GM12891 (cell line): ENCODE results near the gene SIDT2.

ENCODE experiments used
- DNase-seq: peaks from one replicate; pipeline ENCODE4 v3.0.0; 2011; ENCODE audit warnings: low spot score; ENCODE audit not compliant: insufficient read length
- FAIRE-seq: peaks from 2 replicates; lab custom pipeline; 2011; peaks lifted over from hg19 to GRCh38; lab: Jason Lieb, UNC
- PAX5 ChIP-seq: IDR thresholded peaks from 2 replicates; pipeline ENCODE4 v1.6.1; 2011; ENCODE audit warnings: low read length, moderate library complexity, mild to moderate bottlenecking; ENCODE audit not compliant: insufficient read depth, severe bottlenecking
- POLR2A ChIP-seq: IDR thresholded peaks from 2 replicates; pipeline ENCODE4 v1.6.1; 2011; ENCODE audit warnings: low read depth, low read length, control low read depth
- POLR2AphosphoS5 ChIP-seq: IDR thresholded peaks from 2 replicates; pipeline ENCODE4 v1.6.1; 2011; ENCODE audit warnings: low read depth, low read length, control low read depth
- POU2F2 ChIP-seq: IDR thresholded peaks from 2 replicates; pipeline ENCODE4 v1.6.1; 2011; ENCODE audit warnings: low read depth, mild to moderate bottlenecking, control low read depth, low read length, moderate library complexity
- SPI1 ChIP-seq: IDR thresholded peaks from 2 replicates; pipeline ENCODE4 v1.6.1; 2011; ENCODE audit warnings: low read depth, low read length, control low read depth
- TAF1 ChIP-seq: IDR thresholded peaks from 2 replicates; pipeline ENCODE4 v1.6.1; 2011; ENCODE audit warnings: low read depth, low read length, control low read depth

The SIDT2 gene

DNA sequence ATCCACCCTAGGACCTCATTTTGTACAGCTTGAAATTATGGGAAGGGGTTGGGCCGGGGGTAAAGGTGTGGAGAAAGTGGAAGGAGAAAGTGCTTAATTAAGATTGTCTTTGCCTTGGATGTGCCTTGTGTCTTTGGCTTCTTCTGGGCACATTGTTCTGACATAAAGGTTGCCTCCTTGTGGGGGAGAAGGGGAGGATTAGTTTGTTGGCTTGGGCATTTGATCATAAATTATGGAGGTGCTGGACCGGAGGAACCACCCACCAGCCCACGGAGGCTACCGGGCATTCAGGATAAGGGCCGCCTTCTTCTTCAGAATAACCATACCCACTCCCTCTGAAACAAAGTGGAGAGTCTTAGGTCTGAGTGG, 33.2 kb upstream of the SIDT2 start:
- no peak for FAIRE-seq
- DNase-seq, result no peak
- TF ChIP-seq POU2F2, result no peak
- TF ChIP-seq PAX5, result no peak

DNA sequence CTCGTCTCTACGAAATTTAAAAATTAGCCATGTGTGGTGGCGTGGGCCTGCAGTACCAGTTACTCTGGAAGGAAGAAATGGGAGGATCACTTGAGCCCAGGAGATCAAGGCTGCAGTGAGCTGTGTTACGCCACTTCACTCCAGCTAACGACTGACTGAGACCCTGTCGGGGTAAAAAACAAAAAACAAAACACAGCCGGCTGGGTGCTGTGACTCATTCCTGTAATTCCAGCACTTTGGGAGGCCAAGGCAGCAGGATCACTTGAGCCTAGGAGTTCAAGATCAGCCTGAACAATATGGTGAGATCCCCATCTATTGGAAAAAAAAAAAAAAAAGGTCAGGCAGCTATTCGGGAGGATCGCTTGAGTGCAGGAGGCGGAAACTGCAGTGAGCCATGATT, 32.0 kb upstream of the SIDT2 start:
- no peak for DNase-seq
- TF ChIP-seq POLR2A, result no peak
- TF ChIP-seq PAX5, result no peak
- no peak for TF ChIP-seq TAF1
- TF ChIP-seq POLR2AphosphoS5, result no peak
- TF ChIP-seq POU2F2, result no peak
- TF ChIP-seq SPI1, result no peak
- FAIRE-seq, result no peak

DNA sequence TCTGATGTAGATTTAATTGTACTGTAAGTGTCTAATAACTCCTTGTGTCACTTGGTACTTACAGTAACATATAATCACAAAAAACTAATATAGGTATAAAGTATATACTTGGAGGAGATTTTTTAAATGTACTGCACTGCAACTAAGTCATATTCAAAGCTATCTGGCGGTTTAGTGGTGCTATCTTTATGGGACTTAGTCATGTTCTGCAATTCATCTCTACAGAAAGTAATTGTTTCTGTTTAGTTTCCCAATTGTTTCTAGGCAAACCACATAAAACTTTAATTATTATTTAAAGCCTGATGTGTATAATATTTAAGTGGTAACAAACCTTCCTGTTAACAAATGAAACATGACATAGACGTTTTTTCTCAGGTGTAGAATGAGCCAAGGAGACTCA, 26.5 kb upstream of the SIDT2 start:
- FAIRE-seq, result no peak
- no peak for DNase-seq
- TF ChIP-seq SPI1 (no peak), PAX5 (no peak), POU2F2 (no peak), POLR2AphosphoS5 (no peak), POLR2A (no peak), TAF1 (no peak)

DNA sequence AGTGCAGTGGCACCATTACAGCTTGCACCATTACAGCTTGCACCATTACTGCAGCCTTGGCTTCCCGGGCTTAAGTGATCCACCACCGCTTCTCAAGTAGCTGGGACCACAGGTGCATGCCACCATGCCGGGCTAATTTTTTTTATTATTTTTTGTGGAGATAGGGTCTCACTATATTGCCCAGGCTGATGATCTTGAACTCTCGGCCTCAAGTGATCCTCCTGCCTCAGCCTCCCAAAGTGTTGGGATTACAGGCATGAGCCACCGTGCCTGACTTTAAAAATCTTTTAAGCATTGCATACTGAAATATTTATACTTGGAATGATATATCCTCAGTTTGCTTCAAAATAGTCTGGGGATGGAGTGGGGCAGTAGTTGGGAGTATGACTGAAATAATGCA, 24.1 kb upstream of the SIDT2 start:
- DNase-seq, result no peak

DNA sequence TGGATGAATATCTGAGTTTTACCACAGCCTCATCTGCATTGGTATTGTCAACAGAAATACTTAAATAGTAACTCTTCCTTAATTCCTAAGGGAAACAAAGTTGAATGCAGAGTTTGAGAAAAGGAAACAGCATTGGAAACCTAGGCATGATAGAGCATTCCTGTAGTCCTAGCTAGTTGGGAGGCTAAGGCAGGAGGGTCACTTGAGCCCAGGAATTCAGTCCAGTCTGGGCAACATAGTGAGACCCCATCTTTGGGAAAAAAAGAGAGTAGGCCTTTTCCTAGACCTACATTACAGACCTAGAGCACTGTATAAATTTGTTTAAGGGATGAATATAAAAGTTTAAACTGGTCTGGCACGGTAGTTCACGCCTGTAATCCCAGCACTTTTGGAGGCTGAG, 21.0 kb upstream of the SIDT2 start:
- DNase-seq, result no peak
- TF ChIP-seq PAX5 (no peak), TAF1 (no peak), SPI1 (no peak), POLR2A (no peak), POU2F2 (no peak), POLR2AphosphoS5 (no peak)
- FAIRE-seq, result peak; percentile 35

More for the DNA sequence above, 24.1 kb upstream of the SIDT2 start:
- TF ChIP-seq POLR2A, result no peak
- no peak for FAIRE-seq

DNA sequence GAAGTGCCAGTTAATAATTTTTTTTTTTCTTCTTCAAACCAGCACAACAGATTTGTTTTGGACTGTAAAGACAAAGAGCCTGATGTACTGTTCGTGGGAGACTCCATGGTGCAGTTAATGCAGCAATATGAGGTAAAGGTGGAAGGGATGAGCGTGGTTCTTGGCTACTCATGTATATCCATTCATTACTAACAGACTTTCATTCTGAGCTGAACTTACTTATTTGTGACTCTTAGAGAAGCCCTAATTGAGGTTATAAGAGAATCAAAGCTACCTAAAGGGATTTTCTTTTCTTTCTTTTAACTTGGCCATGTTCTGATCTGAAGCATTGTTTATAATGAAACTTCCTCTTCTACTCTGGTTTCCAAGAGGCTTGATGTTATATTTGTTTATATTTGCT, 18.7 kb upstream of the SIDT2 start:
- TF ChIP-seq TAF1, result no peak
- no peak for TF ChIP-seq PAX5
- TF ChIP-seq POLR2A, result no peak
- no peak for TF ChIP-seq SPI1
- no peak for TF ChIP-seq POLR2AphosphoS5
- TF ChIP-seq POU2F2, result no peak
- DNase-seq, result no peak
- FAIRE-seq, result no peak

DNA sequence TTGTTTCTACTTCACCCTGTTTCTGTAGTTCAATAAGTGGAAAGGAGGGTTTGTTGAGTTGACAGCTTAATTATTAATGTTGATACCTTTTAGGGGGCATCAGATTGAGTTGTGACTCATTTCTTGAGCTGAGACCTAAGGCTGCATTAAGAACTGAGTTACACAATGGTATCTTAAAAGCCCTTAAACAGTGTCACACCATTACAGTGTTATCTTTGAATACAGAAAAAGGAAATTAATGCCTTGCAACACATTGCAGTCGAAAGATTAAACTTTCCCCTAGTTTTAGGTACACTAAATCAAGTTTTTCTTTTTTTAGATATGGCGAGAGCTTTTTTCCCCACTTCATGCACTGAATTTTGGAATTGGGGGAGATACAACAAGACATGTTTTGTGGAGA, 17.7 kb upstream of the SIDT2 start:
- FAIRE-seq (no peak), DNase-seq (no peak)

DNA sequence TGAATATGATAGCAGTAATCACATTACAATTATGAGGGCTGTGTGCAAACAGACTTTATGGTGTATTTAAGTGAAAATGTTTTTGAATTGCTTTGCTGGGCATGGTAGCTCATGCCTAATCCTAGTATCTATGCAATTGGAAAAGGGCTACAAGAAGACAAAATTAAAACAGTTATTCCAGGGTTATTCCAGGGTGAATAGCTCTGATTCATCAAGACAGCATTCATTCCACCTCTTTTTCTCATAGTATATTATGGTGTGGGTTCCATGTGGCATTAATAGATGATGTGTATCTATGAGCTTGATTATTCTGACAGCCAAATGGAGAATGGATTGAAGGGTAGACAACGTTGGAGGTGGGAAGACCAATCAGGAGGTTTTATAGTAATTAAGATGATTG, 12.1 kb upstream of the SIDT2 start:
- no peak for FAIRE-seq
- TF ChIP-seq POLR2A (no peak), PAX5 (no peak), TAF1 (no peak), POU2F2 (no peak), SPI1 (no peak), POLR2AphosphoS5 (no peak)

More for the DNA sequence above, 17.7 kb upstream of the SIDT2 start:
- TF ChIP-seq POLR2AphosphoS5, result no peak
- no peak for TF ChIP-seq PAX5
- TF ChIP-seq POU2F2, result no peak
- no peak for TF ChIP-seq SPI1
- no peak for TF ChIP-seq POLR2A
- TF ChIP-seq TAF1, result no peak

DNA sequence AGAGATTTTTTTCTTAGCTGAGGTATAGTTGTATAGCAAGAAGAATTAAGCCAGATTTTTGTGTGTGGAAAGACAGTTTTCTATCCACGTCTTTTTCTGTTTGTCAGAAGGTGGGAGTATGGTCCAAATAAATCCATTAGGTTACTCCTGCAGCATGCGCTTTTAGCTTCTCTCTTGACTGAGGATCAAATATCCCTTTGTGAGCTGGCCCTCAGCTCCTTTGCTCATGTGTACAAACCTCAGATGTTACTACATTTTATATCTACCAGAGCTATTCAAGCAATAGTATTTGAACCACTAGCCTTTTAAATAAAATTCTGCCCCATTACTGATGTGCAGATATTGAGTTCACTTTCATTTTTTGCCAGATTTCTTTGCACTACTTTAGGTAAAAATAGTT, 8.8 kb upstream of the SIDT2 start:
- TF ChIP-seq PAX5, result no peak
- TF ChIP-seq SPI1, result no peak
- TF ChIP-seq POLR2A, result no peak
- FAIRE-seq (no peak), DNase-seq (no peak)

More for the DNA sequence above, 12.1 kb upstream of the SIDT2 start:
- no peak for DNase-seq

DNA sequence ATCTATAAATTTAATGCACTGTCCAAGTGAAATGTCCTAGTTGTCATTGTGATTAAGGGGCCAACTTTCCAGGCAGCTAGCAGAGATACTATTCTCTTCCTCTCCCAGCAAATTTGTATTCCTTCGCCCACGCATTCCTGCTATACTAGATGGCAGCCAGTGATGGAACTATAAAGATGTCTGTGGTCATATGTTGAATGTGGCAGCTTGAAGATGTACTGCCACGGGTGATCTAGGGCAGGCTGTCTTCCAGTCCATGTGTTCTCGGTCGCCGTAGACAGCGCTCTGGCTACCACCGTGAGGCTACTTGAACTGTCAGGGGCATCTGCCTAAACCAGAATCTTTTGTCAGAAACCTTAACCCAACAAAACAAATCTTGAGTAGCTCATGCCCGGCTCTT, 8.3 kb upstream of the SIDT2 start:
- DNase-seq, result no peak
- TF ChIP-seq TAF1 (no peak), PAX5 (no peak), POLR2A (no peak), SPI1 (no peak), POLR2AphosphoS5 (no peak), POU2F2 (no peak)
- no peak for FAIRE-seq

DNA sequence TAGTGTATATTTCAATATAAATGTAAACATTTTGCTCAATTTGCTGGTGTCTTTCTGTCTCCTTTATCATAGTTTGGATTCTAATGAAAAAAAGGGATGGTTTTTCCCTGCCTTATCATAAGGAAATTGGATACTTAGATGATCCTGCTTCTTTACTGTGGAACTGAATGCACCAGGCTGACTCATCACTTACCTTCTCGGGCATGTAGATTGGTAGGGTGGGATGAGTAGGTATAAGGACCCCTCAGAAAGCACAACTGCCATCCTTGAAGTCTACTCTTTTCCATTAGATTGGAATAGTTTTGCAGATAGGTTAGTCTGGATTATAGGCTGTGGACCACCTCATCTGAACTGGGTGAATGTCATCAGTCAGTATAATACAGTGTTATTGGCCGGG, 7.5 kb upstream of the SIDT2 start:
- TF ChIP-seq POLR2AphosphoS5 (no peak), POLR2A (no peak), POU2F2 (no peak), SPI1 (no peak), TAF1 (no peak), PAX5 (no peak)
- FAIRE-seq (no peak), DNase-seq (no peak)
